ENCODE results near the gene PAFAH1B1. TPM values are rescaled to one million over a fixed set of nuclear protein-coding genes. Genes with fewer than 3 reads are reported as not detected.

The PAFAH1B1 gene
- total RNA-seq, 1 experiment from 2014 or later = 114 TPM

- Mint-ChIP-seq H3K27me3 (ENCODE audit: low read depth) (no peaks in the 10 kb centered on the region), H3K4me3 (no peak overlapping the region), H3K27ac (no peak overlapping the region), H3K4me1 (peaks cover 5% of the 10 kb centered on the region), H3K9me3 (no peaks in the 10 kb centered on the region), H3K36me3 (0 out of 2 replicates have a peak, but pooled peaks cover 3% of the 10 kb centered on the region)
- DNase-seq (ENCODE audit: low spot score) (no peak), ATAC-seq (peak; percentile 19)
- CTCF ChIA-PET = interaction anchor here (1.3 to 1.6 kb wide), 2 partner anchors 18 to 310 kb away, joined by 3 to 5 read pairs; no protein-coding TSS in a partner anchor
- TF ChIP-seq JUN (CRISPR knock-in tag; IDR thresholded peaks at IDR 0.05) (no peak), GTF2I (CRISPR knock-in tag; conservative IDR thresholded peaks at IDR 0.05) (no peak), FOXJ3 (CRISPR knock-in tag; IDR thresholded peaks at IDR 0.05; ENCODE audit: borderline replicate concordance) (no peak), ARID4B (CRISPR knock-in tag; IDR thresholded peaks at IDR 0.05; ENCODE audit: borderline replicate concordance) (no peak), ZNF232 (CRISPR knock-in tag; IDR thresholded peaks at IDR 0.05) (no peak), ZNF138 (CRISPR knock-in tag; conservative IDR thresholded peaks at IDR 0.05) (no peak), MYBL2 (CRISPR knock-in tag; IDR thresholded peaks at IDR 0.05) (no peak), ERG (CRISPR knock-in tag; IDR thresholded peaks at IDR 0.05) (no peak), CBFB (CRISPR knock-in tag; IDR thresholded peaks at IDR 0.05; ENCODE audit: low read depth) (no peak), TEAD4 (CRISPR knock-in tag; IDR thresholded peaks at IDR 0.05) (no peak), ATF3 (CRISPR knock-in tag; conservative IDR thresholded peaks at IDR 0.05) (no peak), ZNF423 (CRISPR knock-in tag; IDR thresholded peaks at IDR 0.05) (no peak), NFATC4 (CRISPR knock-in tag; IDR thresholded peaks at IDR 0.05) (no peak), SMAD3 (CRISPR knock-in tag; IDR thresholded peaks at IDR 0.05; ENCODE audit: borderline replicate concordance) (no peak), IRF2 (CRISPR knock-in tag; IDR thresholded peaks at IDR 0.05; ENCODE audit: borderline replicate concordance, low read depth) (no peak), TEAD1 (CRISPR knock-in tag; IDR thresholded peaks at IDR 0.05) (no peak), PREB (CRISPR knock-in tag; IDR thresholded peaks at IDR 0.05; ENCODE audit: borderline replicate concordance) (no peak), NR1H2 (CRISPR knock-in tag; IDR thresholded peaks at IDR 0.05) (no peak)
- TF ChIP-seq, protein P1, sequence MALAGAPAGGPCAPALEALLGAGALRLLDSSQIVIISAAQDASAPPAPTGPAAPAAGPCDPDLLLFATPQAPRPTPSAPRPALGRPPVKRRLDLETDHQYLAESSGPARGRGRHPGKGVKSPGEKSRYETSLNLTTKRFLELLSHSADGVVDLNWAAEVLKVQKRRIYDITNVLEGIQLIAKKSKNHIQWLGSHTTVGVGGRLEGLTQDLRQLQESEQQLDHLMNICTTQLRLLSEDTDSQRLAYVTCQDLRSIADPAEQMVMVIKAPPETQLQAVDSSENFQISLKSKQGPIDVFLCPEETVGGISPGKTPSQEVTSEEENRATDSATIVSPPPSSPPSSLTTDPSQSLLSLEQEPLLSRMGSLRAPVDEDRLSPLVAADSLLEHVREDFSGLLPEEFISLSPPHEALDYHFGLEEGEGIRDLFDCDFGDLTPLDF (CRISPR knock-in tag; IDR thresholded peaks at IDR 0.05) = no peak
- TF ChIP-seq, protein P2, sequence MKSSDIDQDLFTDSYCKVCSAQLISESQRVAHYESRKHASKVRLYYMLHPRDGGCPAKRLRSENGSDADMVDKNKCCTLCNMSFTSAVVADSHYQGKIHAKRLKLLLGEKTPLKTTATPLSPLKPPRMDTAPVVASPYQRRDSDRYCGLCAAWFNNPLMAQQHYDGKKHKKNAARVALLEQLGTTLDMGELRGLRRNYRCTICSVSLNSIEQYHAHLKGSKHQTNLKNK (CRISPR knock-in tag; IDR thresholded peaks at IDR 0.05) = no peak
- POLR2A ChIA-PET = no interaction called here
These were observed 98.7 kb downstream of the PAFAH1B1 start for GRCh38 chr17:2691965-2692780.

All from WTC11 (cell line).